Stomach (tissue), 4 donors: ENCODE measurements around the gene POLR2L.

ENCODE experiments used
- CTCF ChIP-seq, 7 experiments: fragments of 450-650 bp in 4 of 7; fragments of 200-600 bp in 3 of 7; sonication (generic) in 3 of 7; IDR thresholded peaks; one replicate each; pipeline ENCODE4 v1.5.1; 2016 to 2019; ENCODE audit warnings: antibody characterized with exemption in 7 of 7, control low read depth in 2 of 7, mild to moderate bottlenecking in 1 of 7
- POLR2A ChIP-seq, 4 donors: fragments of 450-650 bp; IDR thresholded peaks; one replicate each; pipeline ENCODE4 v1.6.1; 2016; ENCODE audit warnings: antibody characterized with exemption in 4 of 4, control low read depth in 2 of 4, mild to moderate bottlenecking in 1 of 4, moderate library complexity in 1 of 4

- no peak for TF ChIP-seq CTCF (IDR thresholded peaks at IDR 0.05)
- TF ChIP-seq POLR2A (IDR thresholded peaks at IDR 0.05), result no peak
These were observed 8.7 kb upstream of the POLR2L start for GRCh38 chr11:850775-851763.
